ENCODE measurements around the gene SEPTIN10.

Gene SEPTIN10

DNA sequence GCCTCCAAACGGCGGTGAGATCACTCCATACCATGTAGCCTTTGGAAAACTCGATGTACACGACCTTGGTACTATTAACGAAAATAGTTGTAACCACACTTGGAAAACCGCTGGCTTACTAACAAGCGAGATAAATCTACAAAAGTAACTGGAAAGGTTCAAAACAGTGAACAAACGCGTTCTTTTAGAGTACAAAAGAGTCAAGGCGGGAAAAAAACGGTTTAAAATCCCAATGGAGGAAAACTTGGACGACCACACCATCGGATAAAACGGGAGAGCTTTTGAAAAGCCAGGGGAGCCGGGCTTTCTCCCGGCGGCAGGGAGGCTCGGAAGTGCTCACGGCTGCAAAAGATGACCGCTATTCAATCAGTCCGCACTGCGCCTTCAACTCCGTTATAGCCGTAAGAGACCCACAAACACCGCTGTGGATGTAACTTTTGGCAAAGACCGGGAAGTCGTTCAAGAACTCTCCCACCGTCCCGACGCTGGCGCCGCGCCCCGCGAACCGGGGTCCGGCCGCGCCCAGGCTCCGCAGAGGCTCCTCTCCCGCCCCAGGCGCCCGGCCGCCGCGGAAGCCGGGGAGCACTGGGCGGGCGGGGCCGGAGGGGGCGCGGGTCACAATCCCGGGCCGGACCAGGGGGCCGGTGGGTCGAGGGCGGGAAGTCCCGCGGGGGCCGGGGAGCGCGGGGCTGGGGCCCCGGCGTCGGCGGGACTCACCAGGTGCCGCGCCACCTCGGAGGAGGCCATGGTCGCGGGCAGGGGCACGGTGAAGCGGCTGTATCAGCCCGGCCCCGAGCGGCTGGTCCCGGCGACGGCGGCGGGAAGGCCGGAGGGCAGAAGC lies 465 bp downstream of the SEPTIN10 start:
- peak overlapping the region; percentile 95 for H3K4me3 ChIP-seq (ENCODE audit: low read length)
- peaks cover 20% of the 10 kb centered on the region for H3K27me3 ChIP-seq (ENCODE audit: control insufficient read depth, insufficient read depth, low read length)
- H3K4me1 ChIP-seq (ENCODE audit: control insufficient read depth, low read depth, low read length) = peaks cover 17% of the 10 kb centered on the region
- H3K9me3 ChIP-seq (ENCODE audit: control insufficient read depth, low read depth, low read length) = no peaks in the 10 kb centered on the region
- H3K27ac ChIP-seq (ENCODE audit: low read length) = peak overlapping the region; percentile 61
- H3K36me3 ChIP-seq (ENCODE audit: control insufficient read depth, low read depth, low read length) = no peaks in the 10 kb centered on the region
- H3K9ac ChIP-seq (ENCODE audit: low read length) = peak overlapping the region; percentile 93

DNA sequence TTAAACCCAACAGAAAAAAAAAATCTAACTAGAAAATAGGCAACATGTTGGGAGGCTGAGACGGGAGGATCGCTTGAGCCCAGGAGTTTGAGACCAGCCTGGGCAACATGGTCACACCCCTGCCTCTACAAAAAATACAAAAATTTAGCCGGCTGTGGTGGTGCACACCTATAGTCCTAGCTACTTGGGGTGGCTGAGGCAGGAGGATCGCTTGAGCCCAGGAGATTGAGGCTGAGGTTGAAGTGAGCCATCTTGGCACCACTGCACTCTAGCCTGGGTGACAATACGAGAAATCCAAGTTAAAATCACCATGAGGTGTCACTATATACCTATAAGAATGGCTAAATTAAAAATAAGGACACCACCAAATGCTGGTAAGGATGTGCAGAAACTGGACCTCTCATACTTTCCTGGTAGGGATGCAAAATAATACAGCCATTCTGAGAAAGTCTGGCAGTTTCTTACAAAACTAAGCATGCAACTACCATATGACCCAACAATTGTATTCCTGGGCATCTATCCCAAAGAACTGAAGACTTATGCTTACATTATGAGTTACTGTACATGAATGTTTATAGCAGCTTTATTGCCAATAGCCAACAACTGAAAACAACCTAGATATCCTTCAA lies 2.2 kb downstream of the SEPTIN10 start:
- Histone ChIP-seq H3K27me3 (ENCODE audit: control insufficient read depth, insufficient read depth, low read length) (peaks cover 18% of the 10 kb centered on the region), H3K4me3 (ENCODE audit: low read length) (peak overlapping the region; percentile 95), H3K9ac (ENCODE audit: low read length) (no peak overlapping the region), H3K27ac (ENCODE audit: low read length) (no peak overlapping the region), H3K9me3 (ENCODE audit: control insufficient read depth, low read depth, low read length) (no peaks in the 10 kb centered on the region), H3K36me3 (ENCODE audit: control insufficient read depth, low read depth, low read length) (no peaks in the 10 kb centered on the region), H3K4me1 (ENCODE audit: control insufficient read depth, low read depth, low read length) (peaks cover 17% of the 10 kb centered on the region)

DNA sequence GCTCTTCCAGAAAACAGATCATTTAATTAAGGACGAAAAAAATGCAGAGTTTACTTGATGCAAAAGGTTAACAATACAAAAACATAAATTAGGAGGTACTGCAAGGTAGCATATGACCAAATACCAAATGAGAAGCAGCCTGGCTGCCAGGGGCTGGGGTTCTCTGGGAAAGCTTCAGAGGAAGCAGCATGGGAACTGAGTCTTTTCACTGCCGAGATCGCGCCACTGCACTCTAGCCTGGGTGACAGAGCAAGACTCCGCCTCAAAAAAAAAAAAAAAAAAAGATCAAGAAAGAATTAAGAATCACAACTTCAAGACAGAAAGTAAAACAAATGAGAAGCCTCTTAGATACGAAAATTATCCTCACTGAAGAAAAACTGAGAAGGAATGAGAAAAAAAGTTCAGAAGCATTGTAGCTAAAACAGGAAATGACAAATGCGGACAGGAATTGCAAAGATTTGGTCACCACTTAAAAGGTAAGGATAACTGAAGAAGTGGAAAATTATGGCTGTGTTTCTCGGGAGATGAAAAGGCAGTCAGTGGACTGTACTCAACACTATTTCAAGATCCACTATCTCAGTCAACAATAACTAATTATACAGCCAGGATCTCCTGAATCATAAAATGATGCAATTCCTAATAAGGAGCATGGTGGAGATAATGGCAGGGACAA lies 4.3 kb downstream of the SEPTIN10 start:
- H3K4me1 ChIP-seq (ENCODE audit: control insufficient read depth, low read depth, low read length) = peaks cover 10% of the 10 kb centered on the region
- no peak overlapping the region for H3K27ac ChIP-seq (ENCODE audit: low read length)
- H3K36me3 ChIP-seq (ENCODE audit: control insufficient read depth, low read depth, low read length) = no peaks in the 10 kb centered on the region
- H3K27me3 ChIP-seq (ENCODE audit: control insufficient read depth, insufficient read depth, low read length) = no peaks in the 10 kb centered on the region
- no peak overlapping the region for H3K4me3 ChIP-seq (ENCODE audit: low read length)
- no peaks in the 10 kb centered on the region for H3K9me3 ChIP-seq (ENCODE audit: control insufficient read depth, low read depth, low read length)
- no peak overlapping the region for H3K9ac ChIP-seq (ENCODE audit: low read length)

DNA sequence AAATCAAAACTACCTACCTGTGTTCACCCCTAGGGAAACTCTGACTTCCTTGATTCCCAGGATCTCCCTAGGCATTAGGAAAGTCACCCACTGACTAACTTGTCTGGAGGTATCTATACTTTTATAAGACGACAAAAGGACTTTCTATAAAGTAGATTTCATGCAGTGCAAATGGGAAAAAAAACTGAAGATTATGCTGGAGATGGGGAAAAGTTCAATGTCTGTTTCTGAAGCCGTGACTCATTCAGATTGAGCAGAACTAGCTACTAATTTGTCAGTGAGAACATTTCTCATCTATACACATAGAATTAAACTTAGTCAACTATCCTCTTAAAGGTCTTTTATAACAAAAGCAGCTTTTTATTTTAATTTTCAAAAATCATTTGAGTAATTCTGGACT lies 6.0 kb downstream of the SEPTIN10 start:
- H3K4me1 ChIP-seq (ENCODE audit: control insufficient read depth, low read depth, low read length) = peaks cover 10% of the 10 kb centered on the region
- H3K4me3 ChIP-seq (ENCODE audit: low read length) = no peak overlapping the region
- no peaks in the 10 kb centered on the region for H3K27me3 ChIP-seq (ENCODE audit: control insufficient read depth, insufficient read depth, low read length)
- no peaks in the 10 kb centered on the region for H3K9me3 ChIP-seq (ENCODE audit: control insufficient read depth, low read depth, low read length)
- no peak overlapping the region for H3K9ac ChIP-seq (ENCODE audit: low read length)
- no peak overlapping the region for H3K27ac ChIP-seq (ENCODE audit: low read length)
- no peaks in the 10 kb centered on the region for H3K36me3 ChIP-seq (ENCODE audit: control insufficient read depth, low read depth, low read length)

DNA sequence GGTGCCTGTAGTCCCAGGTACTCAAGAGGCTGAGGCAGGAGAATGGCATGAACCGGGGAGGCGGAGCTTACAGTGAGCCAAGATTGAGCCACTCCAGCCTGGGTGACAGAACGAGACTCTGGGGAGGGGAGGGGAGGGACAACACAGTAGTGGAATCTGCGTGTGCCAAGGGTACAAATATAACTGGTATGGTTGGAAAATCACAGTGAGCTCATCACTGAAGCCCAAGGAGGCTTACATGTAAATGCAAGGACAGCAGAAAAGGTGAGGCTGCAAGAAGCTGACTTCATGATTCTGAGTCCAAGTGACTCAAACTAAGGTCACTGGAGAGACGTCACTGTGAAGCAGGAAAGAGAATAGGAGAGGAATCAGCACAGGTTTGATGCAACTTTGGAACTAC lies 9.2 kb downstream of the SEPTIN10 start:
- H3K4me1 ChIP-seq (ENCODE audit: control insufficient read depth, low read depth, low read length) = peaks cover 23% of the 10 kb centered on the region
- H3K27ac ChIP-seq (ENCODE audit: low read length) = no peak overlapping the region
- H3K9ac ChIP-seq (ENCODE audit: low read length) = no peak overlapping the region
- H3K36me3 ChIP-seq (ENCODE audit: control insufficient read depth, low read depth, low read length) = no peaks in the 10 kb centered on the region
- H3K4me3 ChIP-seq (ENCODE audit: low read length) = no peak overlapping the region
- H3K27me3 ChIP-seq (ENCODE audit: control insufficient read depth, insufficient read depth, low read length) = no peaks in the 10 kb centered on the region
- no peaks in the 10 kb centered on the region for H3K9me3 ChIP-seq (ENCODE audit: control insufficient read depth, low read depth, low read length)

- Histone ChIP-seq H3K9ac (ENCODE audit: low read length) (no peak overlapping the region), H3K4me1 (ENCODE audit: control insufficient read depth, low read depth, low read length) (peaks cover 17% of the 10 kb centered on the region), H3K9me3 (ENCODE audit: control insufficient read depth, low read depth, low read length) (no peaks in the 10 kb centered on the region), H3K27me3 (ENCODE audit: control insufficient read depth, insufficient read depth, low read length) (no peaks in the 10 kb centered on the region), H3K36me3 (ENCODE audit: control insufficient read depth, low read depth, low read length) (no peaks in the 10 kb centered on the region), H3K27ac (ENCODE audit: low read length) (no peak overlapping the region), H3K4me3 (ENCODE audit: low read length) (no peak overlapping the region)
Measured at GRCh38 chr2:109602617-109603188, 11.1 kb downstream of the SEPTIN10 start.

DNA sequence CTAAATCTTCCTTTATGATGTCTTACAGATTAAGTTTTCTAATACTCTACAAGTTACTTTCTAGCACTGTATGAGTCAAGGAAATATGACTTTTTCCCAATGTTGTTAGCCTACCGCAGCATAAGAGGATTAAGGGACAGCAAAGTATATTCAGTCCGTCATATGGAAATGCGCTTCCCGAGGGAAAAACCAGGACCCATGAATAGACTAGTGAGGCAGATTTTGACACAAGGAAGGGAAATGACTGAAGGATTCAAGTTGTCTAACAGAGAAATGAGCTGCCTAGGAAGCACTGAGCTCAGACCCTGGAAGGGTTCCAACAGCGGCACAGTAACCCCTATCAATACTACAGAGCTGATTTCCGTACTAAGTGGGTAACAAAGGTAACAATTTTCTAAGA lies 12.0 kb downstream of the SEPTIN10 start:
- Histone ChIP-seq H3K36me3 (ENCODE audit: control insufficient read depth, low read depth, low read length) (no peaks in the 10 kb centered on the region), H3K4me1 (ENCODE audit: control insufficient read depth, low read depth, low read length) (peaks cover 15% of the 10 kb centered on the region), H3K27ac (ENCODE audit: low read length) (no peak overlapping the region), H3K4me3 (ENCODE audit: low read length) (no peak overlapping the region), H3K27me3 (ENCODE audit: control insufficient read depth, insufficient read depth, low read length) (no peaks in the 10 kb centered on the region), H3K9ac (ENCODE audit: low read length) (no peak overlapping the region), H3K9me3 (ENCODE audit: control insufficient read depth, low read depth, low read length) (no peaks in the 10 kb centered on the region)

- Histone ChIP-seq H3K36me3 (ENCODE audit: control insufficient read depth, low read depth, low read length) (no peaks in the 10 kb centered on the region), H3K4me1 (ENCODE audit: control insufficient read depth, low read depth, low read length) (peaks cover 15% of the 10 kb centered on the region), H3K27me3 (ENCODE audit: control insufficient read depth, insufficient read depth, low read length) (no peaks in the 10 kb centered on the region), H3K9ac (ENCODE audit: low read length) (no peak overlapping the region), H3K4me3 (ENCODE audit: low read length) (no peak overlapping the region), H3K9me3 (ENCODE audit: control insufficient read depth, low read depth, low read length) (no peaks in the 10 kb centered on the region), H3K27ac (ENCODE audit: low read length) (no peak overlapping the region)
Measured at GRCh38 chr2:109597283-109597682, 16.5 kb downstream of the SEPTIN10 start.

- Histone ChIP-seq H3K27me3 (ENCODE audit: control insufficient read depth, insufficient read depth, low read length) (no peaks in the 10 kb centered on the region), H3K27ac (ENCODE audit: low read length) (no peak overlapping the region), H3K9me3 (ENCODE audit: control insufficient read depth, low read depth, low read length) (no peaks in the 10 kb centered on the region), H3K4me3 (ENCODE audit: low read length) (no peak overlapping the region), H3K4me1 (ENCODE audit: control insufficient read depth, low read depth, low read length) (peaks cover 2% of the 10 kb centered on the region), H3K9ac (ENCODE audit: low read length) (no peak overlapping the region), H3K36me3 (ENCODE audit: control insufficient read depth, low read depth, low read length) (no peaks in the 10 kb centered on the region)
Measured at GRCh38 chr2:109595644-109596043, 18.1 kb downstream of the SEPTIN10 start.

DNA sequence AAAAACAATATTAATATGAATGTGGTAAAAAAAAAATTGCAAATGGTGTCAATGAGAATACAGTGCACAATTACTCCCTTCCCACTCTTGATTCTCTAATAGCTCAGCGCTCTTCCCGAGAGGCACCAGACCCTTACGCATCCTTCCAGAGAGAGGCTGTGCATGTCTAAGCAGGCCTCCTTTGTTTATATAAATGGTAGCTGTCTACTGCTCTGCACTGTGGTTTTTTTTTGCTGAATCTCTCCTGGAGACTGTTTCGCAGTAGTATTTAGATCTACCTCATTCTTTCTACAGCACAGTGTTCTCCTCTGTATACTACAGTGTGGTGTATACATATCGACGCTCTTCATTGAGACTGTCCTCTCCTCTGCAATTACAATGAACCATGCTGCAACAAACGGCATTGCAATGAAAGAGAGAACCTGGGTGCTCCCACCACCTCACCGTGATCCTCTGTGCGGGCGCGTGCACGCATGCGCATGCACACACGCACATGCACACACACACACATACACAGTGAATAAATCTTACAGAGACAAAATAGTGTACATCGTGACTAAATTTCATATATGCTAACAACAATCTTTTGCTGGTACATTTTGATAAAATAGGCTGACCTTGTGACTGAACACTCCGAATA lies 19.4 kb downstream of the SEPTIN10 start:
- Histone ChIP-seq H3K36me3 (ENCODE audit: control insufficient read depth, low read depth, low read length) (no peaks in the 10 kb centered on the region), H3K9ac (ENCODE audit: low read length) (no peak overlapping the region), H3K27ac (ENCODE audit: low read length) (no peak overlapping the region), H3K4me1 (ENCODE audit: control insufficient read depth, low read depth, low read length) (no peaks in the 10 kb centered on the region), H3K27me3 (ENCODE audit: control insufficient read depth, insufficient read depth, low read length) (no peaks in the 10 kb centered on the region), H3K4me3 (ENCODE audit: low read length) (no peak overlapping the region), H3K9me3 (ENCODE audit: control insufficient read depth, low read depth, low read length) (no peaks in the 10 kb centered on the region)

- H3K9me3 ChIP-seq (ENCODE audit: control insufficient read depth, low read depth, low read length) = no peaks in the 10 kb centered on the region
- no peaks in the 10 kb centered on the region for H3K36me3 ChIP-seq (ENCODE audit: control insufficient read depth, low read depth, low read length)
- no peak overlapping the region for H3K27ac ChIP-seq (ENCODE audit: low read length)
- H3K9ac ChIP-seq (ENCODE audit: low read length) = no peak overlapping the region
- no peaks in the 10 kb centered on the region for H3K4me1 ChIP-seq (ENCODE audit: control insufficient read depth, low read depth, low read length)
- no peak overlapping the region for H3K4me3 ChIP-seq (ENCODE audit: low read length)
- no peaks in the 10 kb centered on the region for H3K27me3 ChIP-seq (ENCODE audit: control insufficient read depth, insufficient read depth, low read length)
Measured at GRCh38 chr2:109592905-109593304, 20.9 kb downstream of the SEPTIN10 start.

All from iPS-18a (cell line).